K562 (cell line): ENCODE results near the gene C6orf89. TPM values are rescaled to one million over a fixed set of nuclear protein-coding genes. Genes with fewer than 3 reads are reported as not detected.
A peak's percentile ranks its signal among the peaks of the same experiment; 100 is the strongest.

Source experiments
- ATAC-seq: fragments of 200-7000 bp; cut with Tn5 transposase; 3 replicates; pipeline ENCODE4 v1.9.1; 2020; ENCODE audit warnings: moderate library complexity
- BruUV-seq: library from RNA; stranded (reverse); fragments of 400-500 nt; replicated peaks from 2 replicates; lab custom pipeline; 2021; lab: Mats Ljungman, UMichigan
- CTCF ChIA-PET: fragments of 300-600 bp; formaldehyde crosslinking; extraction: SDS; loops from one replicate; lab custom pipeline; 2021; ENCODE audit warnings: low intra/inter-chr PET ratio; lab: Yijun Ruan, JAX
- POLR2A ChIA-PET: fragments of 300-600, 350-650 bp; sonication (Branson Sonifier 250); formaldehyde crosslinking; extraction: SDS; loops from one replicate; lab custom pipeline; 2021; ENCODE audit warnings: antibody characterized with exemption, inconsistent platforms; lab: Yijun Ruan, JAX
- DNase-seq, 4 experiments: peaks; one replicate each; pipeline versions ENCODE4 v3.0.0 to v3.0.0-alpha.2; 2011 to 2018; ENCODE audit warnings: low spot score in 3 of 4, mixed read lengths in 3 of 4; ENCODE audit errors: extremely low read depth in 1 of 4
- FAIRE-seq: peaks from 2 replicates; lab custom pipeline; 2011; peaks lifted over from hg19 to GRCh38; lab: Jason Lieb, UNC
- H2AFZ ChIP-seq: 2 replicates; pipeline ENCODE4 v1.6.0; 2011; ENCODE audit warnings: low read depth, low read length, control low read depth, inconsistent platforms
- H3K27ac ChIP-seq: fragments of 200-600 bp; 3 replicates; pipeline ENCODE4 v1.8.0; 2011; ENCODE audit warnings: low read depth, mild to moderate bottlenecking, control low read depth, inconsistent platforms, low read length, moderate library complexity, mixed read lengths; ENCODE audit errors: extremely low read depth
- H3K27me3 ChIP-seq, 2 experiments: fragments of 300-600 bp in 1 of 2; 2 replicates in 1 of 2; 3 replicates in 1 of 2; pipeline versions ENCODE4 v1.6.0 to v1.8.0; 2011; ENCODE audit warnings: inconsistent platforms in 2 of 2, low read length in 2 of 2, mild to moderate bottlenecking in 1 of 2, mixed read lengths in 1 of 2, moderate library complexity in 1 of 2; ENCODE audit not compliant: control insufficient read depth in 2 of 2, insufficient read depth in 2 of 2
- H3K36me3 ChIP-seq: fragments of 300-600 bp; 3 replicates; pipeline ENCODE4 v1.8.0; 2011; ENCODE audit warnings: mild to moderate bottlenecking, low read length, inconsistent platforms; ENCODE audit not compliant: control insufficient read depth, insufficient read depth
- H3K4me1 ChIP-seq, 2 experiments: fragments of 200-600 bp in 1 of 2; replicated peaks in 1 of 2; 2 replicates in 1 of 2; 3 replicates in 1 of 2; pipeline versions ENCODE4 v1.5.1 to v1.8.0; 2011; ENCODE audit warnings: inconsistent platforms in 2 of 2, low read length in 2 of 2, mild to moderate bottlenecking in 1 of 2, mixed read lengths in 1 of 2, moderate library complexity in 1 of 2; ENCODE audit not compliant: control insufficient read depth in 2 of 2, insufficient read depth in 2 of 2
- H3K4me2 ChIP-seq: 2 replicates; pipeline ENCODE4 v1.6.1; 2011; ENCODE audit warnings: low read length, control low read depth, inconsistent platforms, mixed read lengths; ENCODE audit not compliant: insufficient read depth
- H3K4me3 ChIP-seq: fragments of 200-600 bp; sonication (generic), shearing (Covaris generic); 2 replicates; pipeline ENCODE4 v1.5.1; 2016; ENCODE audit warnings: control low read depth, inconsistent platforms
- H3K79me2 ChIP-seq: fragments of 200-600 bp; 3 replicates; pipeline ENCODE4 v1.8.0; 2011; ENCODE audit warnings: low read length, inconsistent platforms; ENCODE audit not compliant: control insufficient read depth, insufficient read depth
- H3K9ac ChIP-seq, 2 experiments: 2 replicates each; pipeline versions ENCODE4 v1.6.0 to v1.6.1; 2011; ENCODE audit warnings: low read depth in 2 of 2, low read length in 2 of 2, control low read depth in 1 of 2, inconsistent platforms in 1 of 2, mild to moderate bottlenecking in 1 of 2, mixed read lengths in 1 of 2; ENCODE audit not compliant: insufficient read depth in 1 of 2
- H3K9me1 ChIP-seq: one replicate; pipeline ENCODE4 v1.6.0; 2011; ENCODE audit warnings: inconsistent platforms, mild to moderate bottlenecking, low read length, moderate library complexity; ENCODE audit not compliant: control insufficient read depth, insufficient read depth
- H3K9me3 ChIP-seq: replicated peaks from 2 replicates; pipeline ENCODE4 v1.5.1; 2011; ENCODE audit warnings: low read depth, low read length, inconsistent platforms; ENCODE audit not compliant: control insufficient read depth, insufficient read depth
- H4K20me1 ChIP-seq: replicated peaks from 2 replicates; pipeline ENCODE4 v1.6.1; 2011; ENCODE audit warnings: low read length, inconsistent platforms, mixed read lengths; ENCODE audit not compliant: control insufficient read depth, insufficient read depth
- KLF6 ChIP-seq: fragments of 250-450 bp; sonication (Bioruptor Pico); IDR thresholded peaks from 2 replicates; pipeline ENCODE4 v1.4.0; 2020; ENCODE audit warnings: mild to moderate bottlenecking, moderate library complexity, borderline replicate concordance
- RBM25 ChIP-seq: fragments of 200-400 bp; formaldehyde crosslinking; IDR thresholded peaks from 2 replicates; pipeline ENCODE4 v1.6.1; 2018; ENCODE audit warnings: low read length, low read depth, moderate library complexity; ENCODE audit not compliant: severe bottlenecking
- ZNF444 ChIP-seq: fragments of 250-450 bp; sonication (Bioruptor Pico); IDR thresholded peaks from 2 replicates; pipeline ENCODE4 v1.4.0; 2020; ENCODE audit warnings: mild to moderate bottlenecking, moderate library complexity
- WGBS: fragments of 100-300 bp; shearing (Covaris generic); methylation state at CpG from one replicate; pipeline ENCODE4 v1.1.6; 2016; ENCODE audit warnings: low coverage, mixed read lengths; ENCODE audit not compliant: insufficient coverage; ENCODE audit errors: missing lambda C conversion rate; 5-methylcytosine and 5-hydroxymethylcytosine counted together
- in situ Hi-C: fragments of 300-500 bp; cut with MboI; formaldehyde crosslinking; loops from 4 replicates; pipeline ENCODE4 v1.15.0; 2018; ENCODE audit warnings: inconsistent platforms, mixed read lengths
- intact Hi-C: fragments of 100-400 bp; cut with micrococcal nuclease; formaldehyde crosslinking; loops from 2 replicates; pipeline ENCODE4 v1.14.2; 2022
- polyA plus RNA-seq, 8 experiments: library from polyadenylated mRNA; depleted of rRNA in 4 of 8; stranded (reverse) in 5 of 8; unstranded in 3 of 8; fragments of >200 nt; fragmentation: Nextera tagmentation in 2 of 8; fragmentation: Illumina TruSeq in 1 of 8; extraction: Ambion mirVana in 2 of 8; extraction: Trizol in 1 of 8; gene quantifications; 2 replicates each; pipeline versions ENCODE4 v1.2.1 to v1.2.3, GENCODE V29; 2011 to 2014; ENCODE audit warnings: inconsistent platforms in 1 of 8, missing spikeins in 1 of 8
- total RNA-seq, 7 experiments: library from RNA; depleted of rRNA in 6 of 7; stranded (reverse); fragments of >200 nt in 6 of 7; fragmentation: Illumina TruSeq in 2 of 7; extraction: Trizol in 2 of 7; gene quantifications; 2 replicates each; pipeline versions ENCODE4 v1.2.1 to v1.2.3, GENCODE V29; 2011 to 2021; ENCODE audit warnings: low replicate concordance in 1 of 7
- TF ChIP-seq, protein P1 (sequence below): fragments of 450-650 bp; IDR thresholded peaks from 2 replicates; pipeline ENCODE4 v1.6.1; 2016; ENCODE audit warnings: low read depth

C6orf89 gene
- total and polyA plus RNA-seq, 9 of the 15 experiments (the other 6 are each of a cell fraction or from before 2014, with no cell fraction given) = 35.2 to 111 (median 58.5) TPM

DNA sequence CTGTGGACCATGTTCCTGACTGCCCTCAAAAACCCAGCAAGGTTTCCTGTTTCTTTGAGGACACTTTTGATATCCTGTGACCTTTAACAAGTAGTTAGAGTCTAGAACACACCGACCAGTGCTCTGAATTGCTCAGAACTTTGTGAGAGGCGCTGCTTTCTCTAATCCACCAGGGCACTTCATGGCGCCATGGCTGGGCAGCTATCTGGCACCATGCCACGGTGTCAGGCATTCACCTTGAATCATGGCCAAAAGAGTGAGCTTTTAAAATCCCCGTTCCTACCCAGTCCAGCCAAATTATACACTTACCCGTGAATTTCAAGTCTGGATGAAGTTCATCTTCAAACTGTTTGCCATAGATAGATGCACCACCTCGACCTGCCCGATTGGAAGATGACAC, 29.5 kb upstream of the C6orf89 start (continued):
- TF ChIP-seq, protein P1, sequence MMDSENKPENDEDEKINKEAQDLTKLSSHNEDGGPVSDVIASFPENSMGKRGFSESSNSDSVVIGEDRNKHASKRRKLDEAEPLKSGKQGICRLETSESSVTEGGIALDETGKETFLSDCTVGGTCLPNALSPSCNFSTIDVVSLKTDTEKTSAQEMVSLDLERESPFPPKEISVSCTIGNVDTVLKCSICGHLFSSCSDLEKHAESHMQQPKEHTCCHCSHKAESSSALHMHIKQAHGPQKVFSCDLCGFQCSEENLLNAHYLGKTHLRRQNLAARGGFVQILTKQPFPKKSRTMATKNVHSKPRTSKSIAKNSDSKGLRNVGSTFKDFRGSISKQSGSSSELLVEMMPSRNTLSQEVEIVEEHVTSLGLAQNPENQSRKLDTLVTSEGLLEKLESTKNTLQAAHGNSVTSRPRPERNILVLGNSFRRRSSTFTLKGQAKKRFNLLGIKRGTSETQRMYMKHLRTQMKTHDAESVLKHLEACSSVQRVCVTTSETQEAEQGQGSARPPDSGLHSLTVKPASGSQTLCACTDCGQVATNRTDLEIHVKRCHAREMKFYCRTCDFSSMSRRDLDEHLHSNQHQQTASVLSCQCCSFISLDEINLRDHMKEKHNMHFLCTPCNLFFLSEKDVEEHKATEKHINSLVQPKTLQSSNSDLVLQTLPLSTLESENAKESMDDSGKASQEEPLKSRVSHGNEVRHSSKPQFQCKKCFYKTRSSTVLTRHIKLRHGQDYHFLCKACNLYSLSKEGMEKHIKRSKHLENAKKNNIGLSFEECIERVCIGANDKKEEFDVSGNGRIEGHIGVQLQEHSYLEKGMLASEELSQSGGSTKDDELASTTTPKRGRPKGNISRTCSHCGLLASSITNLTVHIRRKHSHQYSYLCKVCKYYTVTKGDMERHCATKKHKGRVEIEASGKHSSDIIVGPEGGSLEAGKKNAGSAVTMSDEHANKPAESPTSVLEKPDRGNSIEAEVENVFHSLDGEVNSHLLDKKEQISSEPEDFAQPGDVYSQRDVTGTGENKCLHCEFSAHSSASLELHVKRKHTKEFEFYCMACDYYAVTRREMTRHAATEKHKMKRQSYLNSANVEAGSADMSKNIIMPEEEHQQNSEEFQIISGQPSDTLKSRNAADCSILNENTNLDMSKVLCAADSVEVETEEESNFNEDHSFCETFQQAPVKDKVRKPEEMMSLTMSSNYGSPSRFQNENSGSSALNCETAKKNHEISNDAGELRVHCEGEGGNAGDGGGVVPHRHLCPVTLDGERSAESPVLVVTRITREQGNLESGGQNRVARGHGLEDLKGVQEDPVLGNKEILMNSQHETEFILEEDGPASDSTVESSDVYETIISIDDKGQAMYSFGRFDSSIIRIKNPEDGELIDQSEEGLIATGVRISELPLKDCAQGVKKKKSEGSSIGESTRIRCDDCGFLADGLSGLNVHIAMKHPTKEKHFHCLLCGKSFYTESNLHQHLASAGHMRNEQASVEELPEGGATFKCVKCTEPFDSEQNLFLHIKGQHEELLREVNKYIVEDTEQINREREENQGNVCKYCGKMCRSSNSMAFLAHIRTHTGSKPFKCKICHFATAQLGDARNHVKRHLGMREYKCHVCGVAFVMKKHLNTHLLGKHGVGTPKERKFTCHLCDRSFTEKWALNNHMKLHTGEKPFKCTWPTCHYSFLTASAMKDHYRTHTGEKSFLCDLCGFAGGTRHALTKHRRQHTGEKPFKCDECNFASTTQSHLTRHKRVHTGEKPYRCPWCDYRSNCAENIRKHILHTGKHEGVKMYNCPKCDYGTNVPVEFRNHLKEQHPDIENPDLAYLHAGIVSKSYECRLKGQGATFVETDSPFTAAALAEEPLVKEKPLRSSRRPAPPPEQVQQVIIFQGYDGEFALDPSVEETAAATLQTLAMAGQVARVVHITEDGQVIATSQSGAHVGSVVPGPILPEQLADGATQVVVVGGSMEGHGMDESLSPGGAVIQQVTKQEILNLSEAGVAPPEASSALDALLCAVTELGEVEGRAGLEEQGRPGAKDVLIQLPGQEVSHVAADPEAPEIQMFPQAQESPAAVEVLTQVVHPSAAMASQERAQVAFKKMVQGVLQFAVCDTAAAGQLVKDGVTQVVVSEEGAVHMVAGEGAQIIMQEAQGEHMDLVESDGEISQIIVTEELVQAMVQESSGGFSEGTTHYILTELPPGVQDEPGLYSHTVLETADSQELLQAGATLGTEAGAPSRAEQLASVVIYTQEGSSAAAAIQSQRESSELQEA = no peak
- TF ChIP-seq ZNF444 (CRISPR knock-in tag) = no peak
- TF ChIP-seq, all 486 proteins: peak for 2

DNA sequence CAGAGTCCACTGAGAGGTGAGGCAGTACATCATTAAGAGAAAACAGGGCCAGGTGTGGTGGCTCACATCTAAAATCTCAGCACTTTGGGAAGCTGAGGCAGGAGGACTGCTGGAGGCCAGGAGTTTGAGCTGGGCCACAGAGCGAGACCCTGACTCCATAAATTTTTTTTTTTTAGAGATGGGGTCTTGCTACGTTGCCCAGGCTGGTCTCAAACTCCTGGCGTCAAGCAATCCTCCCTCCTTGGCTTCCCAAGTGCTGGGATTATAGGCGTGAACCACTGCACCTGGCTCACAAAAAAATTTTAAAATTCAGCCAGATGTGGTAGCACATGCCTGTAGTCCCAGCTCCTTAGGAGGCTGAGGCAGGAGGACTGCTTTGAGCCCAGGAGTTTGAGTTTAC, 28.4 kb upstream of the C6orf89 start:
- no TSS peak for BruUV-seq

More for the DNA sequence above, 28.4 kb upstream of the C6orf89 start:
- Histone ChIP-seq H3K4me2 (no peak overlapping the region), H3K9me1 (no peaks in the 10 kb centered on the region), H3K27me3 (no peaks in the 10 kb centered on the region), H3K36me3 (peaks cover 88% of the 10 kb centered on the region), H3K4me3 (no peak overlapping the region), H3K9ac (no peak overlapping the region), H2AFZ (no peak overlapping the region), H3K9me3 (no peaks in the 10 kb centered on the region), H4K20me1 (no peaks in the 10 kb centered on the region), H3K79me2 (peaks cover 53% of the 10 kb centered on the region), H3K27ac (no peak overlapping the region), H3K4me1 (peaks cover 8 to 17% of the 10 kb centered on the region in 2 experiments; a peak in 3 of 5 replicates)
- DNase-seq (no peak), FAIRE-seq (no peak), ATAC-seq (no peak)
- WGBS = 96% methylated on average over 4 of the region's 4 CpGs
- intact Hi-C loops = no loop called here
- in situ Hi-C loops = no loop called here
- ChIA-PET CTCF (no interaction called here), POLR2A (interaction anchor here (0.7 to 1.2 kb wide), 3 partner anchors 9 to 17 kb away, joined by 3 to 4 read pairs (median 3); partner anchors contain the start of gene PPIL1)
- TF ChIP-seq KLF6 (CRISPR knock-in tag) (no peak), RBM25 (peak; percentile 34)
